ENCODE measurements around the gene FBF1.

GRCh38 chr17:75945211-75945610, 4.4 kb upstream of the FBF1 start:
- TF ChIP-seq POLR2A (IDR thresholded peaks at IDR 0.05), result no peak
- TF ChIP-seq, protein P1, sequence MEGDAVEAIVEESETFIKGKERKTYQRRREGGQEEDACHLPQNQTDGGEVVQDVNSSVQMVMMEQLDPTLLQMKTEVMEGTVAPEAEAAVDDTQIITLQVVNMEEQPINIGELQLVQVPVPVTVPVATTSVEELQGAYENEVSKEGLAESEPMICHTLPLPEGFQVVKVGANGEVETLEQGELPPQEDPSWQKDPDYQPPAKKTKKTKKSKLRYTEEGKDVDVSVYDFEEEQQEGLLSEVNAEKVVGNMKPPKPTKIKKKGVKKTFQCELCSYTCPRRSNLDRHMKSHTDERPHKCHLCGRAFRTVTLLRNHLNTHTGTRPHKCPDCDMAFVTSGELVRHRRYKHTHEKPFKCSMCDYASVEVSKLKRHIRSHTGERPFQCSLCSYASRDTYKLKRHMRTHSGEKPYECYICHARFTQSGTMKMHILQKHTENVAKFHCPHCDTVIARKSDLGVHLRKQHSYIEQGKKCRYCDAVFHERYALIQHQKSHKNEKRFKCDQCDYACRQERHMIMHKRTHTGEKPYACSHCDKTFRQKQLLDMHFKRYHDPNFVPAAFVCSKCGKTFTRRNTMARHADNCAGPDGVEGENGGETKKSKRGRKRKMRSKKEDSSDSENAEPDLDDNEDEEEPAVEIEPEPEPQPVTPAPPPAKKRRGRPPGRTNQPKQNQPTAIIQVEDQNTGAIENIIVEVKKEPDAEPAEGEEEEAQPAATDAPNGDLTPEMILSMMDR (IDR thresholded peaks at IDR 0.05), result no peak
